NB4 (cell line): ENCODE data around the gene WDFY4.

ENCODE experiments used
- DNase-seq: peaks from one replicate; pipeline ENCODE4 v3.0.0; 2010; ENCODE audit warnings: low read depth
- H3K4me3 ChIP-seq: one replicate; pipeline ENCODE4 v1.5.1; 2011; ENCODE audit warnings: mild to moderate bottlenecking, low read depth, low read length, moderate library complexity
- CTCF ChIP-seq: IDR thresholded peaks from one replicate; pipeline ENCODE4 v1.5.1; 2012; ENCODE audit warnings: low read depth, low read length
- MAX ChIP-seq: IDR thresholded peaks from 2 replicates; pipeline ENCODE4 v1.6.1; 2011; ENCODE audit warnings: low read depth, low read length
- MYC ChIP-seq: IDR thresholded peaks from 2 replicates; pipeline ENCODE4 v1.6.1; 2011; ENCODE audit warnings: low read depth, low read length
- POLR2A ChIP-seq: IDR thresholded peaks from 2 replicates; pipeline ENCODE4 v1.6.1; 2011; ENCODE audit warnings: mild to moderate bottlenecking; ENCODE audit not compliant: insufficient read length; ENCODE audit errors: extremely low read depth

WDFY4 gene

GRCh38 chr10:48940372-48940771, 255.7 kb downstream of the WDFY4 start:
- no peak for DNase-seq
- TF ChIP-seq MYC (no peak), CTCF (no peak), MAX (no peak), POLR2A (no peak)
- no peak overlapping the region for H3K4me3 ChIP-seq

- DNase-seq = no peak
- H3K4me3 ChIP-seq = no peak overlapping the region
- TF ChIP-seq MAX = no peak
- no peak for TF ChIP-seq MYC
- no peak for TF ChIP-seq CTCF
- no peak for TF ChIP-seq POLR2A
Observed at GRCh38 chr10:48940958-48941357, 256.3 kb downstream of the WDFY4 start.

- no peak for DNase-seq
- TF ChIP-seq MAX = no peak
- TF ChIP-seq POLR2A = no peak
- TF ChIP-seq MYC = no peak
Observed at GRCh38 chr10:48941427-48942075, 256.9 kb downstream of the WDFY4 start.

GRCh38 chr10:48943096-48943495, 258.4 kb downstream of the WDFY4 start:
- TF ChIP-seq POLR2A (no peak), MYC (no peak), MAX (no peak), CTCF (no peak)
- no peak overlapping the region for H3K4me3 ChIP-seq
- no peak for DNase-seq

More at GRCh38 chr10:48941427-48942075, 256.9 kb downstream of the WDFY4 start:
- no peak overlapping the region for H3K4me3 ChIP-seq

GRCh38 chr10:48944171-48944570, 259.5 kb downstream of the WDFY4 start:
- DNase-seq = no peak
- no peak for TF ChIP-seq CTCF
- no peak for TF ChIP-seq MYC
- no peak for TF ChIP-seq POLR2A
- TF ChIP-seq MAX = no peak
- H3K4me3 ChIP-seq = no peak overlapping the region

GRCh38 chr10:48945441-48946130, 260.9 kb downstream of the WDFY4 start:
- TF ChIP-seq MYC = no peak
- no peak for TF ChIP-seq MAX
- TF ChIP-seq POLR2A = no peak
- no peak for TF ChIP-seq CTCF
- H3K4me3 ChIP-seq = no peak overlapping the region

More at GRCh38 chr10:48945441-48946130, 260.9 kb downstream of the WDFY4 start:
- DNase-seq = no peak
